IPS-18a (cell line): Measurements from ENCODE around the gene VENTX.

ENCODE experiments used
- H3K27ac ChIP-seq: one replicate; pipeline ENCODE4 v1.5.1; 2013; ENCODE audit warnings: low read length
- H3K27me3 ChIP-seq: one replicate; pipeline ENCODE4 v1.6.1; 2013; ENCODE audit warnings: mild to moderate bottlenecking, low read length; ENCODE audit not compliant: control insufficient read depth, insufficient read depth
- H3K36me3 ChIP-seq: one replicate; pipeline ENCODE4 v1.6.1; 2013; ENCODE audit warnings: low read depth, low read length; ENCODE audit not compliant: control insufficient read depth
- H3K4me1 ChIP-seq: one replicate; pipeline ENCODE4 v1.6.1; 2013; ENCODE audit warnings: low read depth, low read length; ENCODE audit not compliant: control insufficient read depth
- H3K4me3 ChIP-seq: one replicate; pipeline ENCODE4 v1.5.1; 2013; ENCODE audit warnings: low read length
- H3K9ac ChIP-seq: one replicate; pipeline ENCODE4 v1.6.1; 2013; ENCODE audit warnings: mild to moderate bottlenecking, low read length, moderate library complexity
- H3K9me3 ChIP-seq: one replicate; pipeline ENCODE4 v1.6.1; 2013; ENCODE audit warnings: low read depth, low read length; ENCODE audit not compliant: control insufficient read depth

The VENTX gene

GRCh38 chr10:133266056-133266795 lies 28.6 kb downstream of the VENTX start:
- H3K9me3 ChIP-seq, result no peaks in the 10 kb centered on the region
- H3K36me3 ChIP-seq, result no peaks in the 10 kb centered on the region
- H3K9ac ChIP-seq, result no peak overlapping the region
- H3K27me3 ChIP-seq, result peaks cover 14% of the 10 kb centered on the region
- H3K27ac ChIP-seq, result no peak overlapping the region
- peaks cover 2% of the 10 kb centered on the region for H3K4me1 ChIP-seq
- no peak overlapping the region for H3K4me3 ChIP-seq

GRCh38 chr10:133267293-133267692 lies 29.6 kb downstream of the VENTX start:
- Histone ChIP-seq H3K27me3 (peaks cover 11% of the 10 kb centered on the region), H3K9ac (no peak overlapping the region), H3K36me3 (no peaks in the 10 kb centered on the region), H3K4me1 (peaks cover 1% of the 10 kb centered on the region), H3K9me3 (no peaks in the 10 kb centered on the region), H3K4me3 (no peak overlapping the region), H3K27ac (no peak overlapping the region)

DNA sequence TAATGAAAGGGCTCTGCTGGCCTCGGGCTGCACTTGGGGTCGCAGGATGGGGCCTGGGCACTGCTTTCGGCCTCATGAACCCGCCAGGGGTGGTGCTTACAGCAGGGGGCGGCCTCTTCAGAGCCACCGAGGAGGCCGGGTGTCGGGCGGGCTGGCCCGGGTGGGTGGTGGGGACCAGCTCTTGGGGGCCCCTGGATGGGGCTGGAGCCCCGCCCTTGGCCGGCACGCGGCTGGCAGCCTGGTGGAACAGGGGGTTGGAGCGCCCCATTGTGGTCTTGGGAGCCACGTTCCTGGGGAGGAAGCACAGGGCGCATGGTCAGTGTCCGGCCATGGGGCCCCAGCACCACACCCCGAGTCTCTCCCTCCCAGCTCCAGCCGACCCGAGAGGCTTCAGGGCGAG lies 30.2 kb downstream of the VENTX start:
- no peaks in the 10 kb centered on the region for H3K4me1 ChIP-seq
- no peak overlapping the region for H3K9ac ChIP-seq
- H3K9me3 ChIP-seq, result no peaks in the 10 kb centered on the region
- no peak overlapping the region for H3K27ac ChIP-seq
- no peak overlapping the region for H3K4me3 ChIP-seq
- peaks cover 6% of the 10 kb centered on the region for H3K27me3 ChIP-seq
- no peaks in the 10 kb centered on the region for H3K36me3 ChIP-seq

DNA sequence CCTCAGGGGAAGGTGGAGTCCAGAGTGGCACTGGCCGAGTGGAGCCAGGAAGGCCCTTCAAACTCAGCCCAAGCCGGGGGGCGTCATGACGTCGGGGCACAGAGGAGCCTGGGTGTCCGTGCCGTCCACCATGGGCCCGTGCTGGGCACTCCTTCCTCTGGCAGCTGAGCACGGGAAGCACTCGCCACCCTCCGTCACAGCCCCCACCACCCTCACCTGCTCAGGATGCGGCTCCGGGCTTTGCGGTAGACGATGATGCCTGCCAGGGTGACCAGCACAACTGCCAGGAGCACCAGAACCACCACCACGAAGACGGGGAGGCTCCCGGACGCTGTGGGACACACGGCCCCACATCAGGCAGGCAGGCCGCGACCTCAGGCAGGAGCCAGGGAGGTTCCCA lies 30.9 kb downstream of the VENTX start:
- Histone ChIP-seq H3K27ac (no peak overlapping the region), H3K36me3 (no peaks in the 10 kb centered on the region), H3K9me3 (no peaks in the 10 kb centered on the region), H3K9ac (no peak overlapping the region), H3K27me3 (no peaks in the 10 kb centered on the region), H3K4me3 (no peak overlapping the region), H3K4me1 (no peaks in the 10 kb centered on the region)

GRCh38 chr10:133269367-133269766 lies 31.7 kb downstream of the VENTX start:
- Histone ChIP-seq H3K27ac (no peak overlapping the region), H3K27me3 (no peaks in the 10 kb centered on the region), H3K9me3 (no peaks in the 10 kb centered on the region), H3K4me1 (no peaks in the 10 kb centered on the region), H3K4me3 (no peak overlapping the region), H3K36me3 (no peaks in the 10 kb centered on the region), H3K9ac (no peak overlapping the region)

DNA sequence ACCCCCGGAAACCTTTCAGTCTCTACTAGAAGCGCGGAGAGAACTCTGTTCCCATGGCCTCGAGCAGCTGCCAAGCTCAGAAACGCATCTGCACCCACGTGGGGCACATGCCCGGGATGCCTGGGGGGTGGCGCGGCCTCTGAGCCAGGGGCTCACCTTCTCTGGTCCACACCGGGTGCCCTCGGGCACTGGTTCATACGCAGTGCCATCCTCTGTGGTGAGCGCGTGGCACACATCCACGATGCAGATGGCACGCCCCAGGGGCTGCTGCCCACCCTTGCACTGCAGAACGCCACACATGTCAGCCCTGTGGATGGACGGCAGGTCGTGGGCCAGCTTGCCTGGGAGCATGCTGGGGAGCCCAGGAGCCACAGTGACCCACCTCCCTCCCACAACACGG lies 32.5 kb downstream of the VENTX start:
- Histone ChIP-seq H3K9me3 (no peaks in the 10 kb centered on the region), H3K4me1 (no peaks in the 10 kb centered on the region), H3K27me3 (peaks cover under 1% of the 10 kb centered on the region), H3K27ac (no peak overlapping the region), H3K4me3 (no peak overlapping the region), H3K9ac (no peak overlapping the region), H3K36me3 (no peaks in the 10 kb centered on the region)

DNA sequence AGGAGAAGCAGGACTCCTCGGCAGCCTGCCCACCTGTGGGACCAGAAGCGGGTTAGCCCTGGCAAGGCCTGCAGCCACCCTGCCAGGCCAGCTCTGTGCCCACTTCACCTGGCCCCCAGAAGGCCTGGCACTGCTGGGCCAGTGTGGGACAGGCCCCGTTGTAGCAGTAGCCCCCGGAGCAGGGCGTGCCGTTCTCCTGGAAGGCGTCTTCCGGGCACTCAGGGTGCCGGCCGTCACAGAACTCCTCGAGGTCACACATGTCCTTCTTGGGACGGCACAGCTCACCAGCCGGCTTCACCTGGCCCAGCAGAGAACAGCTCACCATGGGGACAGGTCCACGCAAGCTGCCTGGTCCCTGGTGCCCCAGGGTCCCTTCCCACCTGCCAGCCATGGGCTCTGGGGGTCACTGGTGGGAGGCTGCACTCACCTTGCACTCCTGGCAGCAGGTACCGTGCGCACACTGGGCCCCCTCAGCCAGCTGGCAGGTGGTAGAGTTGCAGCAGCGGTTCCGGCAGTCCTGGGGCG lies 33.2 kb downstream of the VENTX start:
- Histone ChIP-seq H3K9me3 (no peaks in the 10 kb centered on the region), H3K4me1 (no peaks in the 10 kb centered on the region), H3K36me3 (no peaks in the 10 kb centered on the region), H3K4me3 (no peak overlapping the region), H3K27me3 (peaks cover 7% of the 10 kb centered on the region), H3K27ac (no peak overlapping the region), H3K9ac (no peak overlapping the region)

- Histone ChIP-seq H3K27me3 (peaks cover 14% of the 10 kb centered on the region), H3K27ac (no peak overlapping the region), H3K4me1 (no peaks in the 10 kb centered on the region), H3K36me3 (no peaks in the 10 kb centered on the region), H3K4me3 (no peak overlapping the region), H3K9ac (no peak overlapping the region), H3K9me3 (no peaks in the 10 kb centered on the region)
Measured at GRCh38 chr10:133271521-133272300, 34.1 kb downstream of the VENTX start.

- no peak overlapping the region for H3K27ac ChIP-seq
- no peaks in the 10 kb centered on the region for H3K36me3 ChIP-seq
- no peaks in the 10 kb centered on the region for H3K4me1 ChIP-seq
- H3K9ac ChIP-seq, result no peak overlapping the region
- no peaks in the 10 kb centered on the region for H3K9me3 ChIP-seq
- H3K27me3 ChIP-seq, result peaks cover 14% of the 10 kb centered on the region
- H3K4me3 ChIP-seq, result no peak overlapping the region
Measured at GRCh38 chr10:133272301-133272963, 34.8 kb downstream of the VENTX start.

DNA sequence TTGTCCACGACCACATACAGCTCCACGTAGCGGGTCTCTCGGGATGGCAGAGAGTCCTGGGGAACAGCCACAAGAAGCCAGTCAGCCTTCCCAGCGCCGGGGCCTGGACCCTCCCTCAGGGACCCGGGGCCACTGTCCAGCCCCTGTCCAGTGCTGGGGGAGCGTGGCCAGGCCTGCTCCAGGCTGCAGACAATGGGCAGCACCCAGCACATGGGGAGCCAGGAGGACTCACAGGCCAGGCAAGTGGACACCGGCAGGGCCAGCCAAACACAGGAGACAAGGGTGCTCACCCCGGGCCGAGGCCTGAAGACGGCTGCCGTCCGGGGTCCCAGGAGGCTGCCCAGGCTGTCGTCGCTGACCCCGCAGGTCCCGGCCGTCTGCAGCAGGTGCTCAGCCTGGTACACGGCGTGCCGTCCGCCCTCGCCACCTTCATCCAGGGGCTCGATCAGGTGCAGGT lies 35.3 kb downstream of the VENTX start:
- Histone ChIP-seq H3K9me3 (no peaks in the 10 kb centered on the region), H3K27me3 (peaks cover 14% of the 10 kb centered on the region), H3K9ac (no peak overlapping the region), H3K36me3 (no peaks in the 10 kb centered on the region), H3K4me3 (no peak overlapping the region), H3K27ac (no peak overlapping the region), H3K4me1 (no peaks in the 10 kb centered on the region)

DNA sequence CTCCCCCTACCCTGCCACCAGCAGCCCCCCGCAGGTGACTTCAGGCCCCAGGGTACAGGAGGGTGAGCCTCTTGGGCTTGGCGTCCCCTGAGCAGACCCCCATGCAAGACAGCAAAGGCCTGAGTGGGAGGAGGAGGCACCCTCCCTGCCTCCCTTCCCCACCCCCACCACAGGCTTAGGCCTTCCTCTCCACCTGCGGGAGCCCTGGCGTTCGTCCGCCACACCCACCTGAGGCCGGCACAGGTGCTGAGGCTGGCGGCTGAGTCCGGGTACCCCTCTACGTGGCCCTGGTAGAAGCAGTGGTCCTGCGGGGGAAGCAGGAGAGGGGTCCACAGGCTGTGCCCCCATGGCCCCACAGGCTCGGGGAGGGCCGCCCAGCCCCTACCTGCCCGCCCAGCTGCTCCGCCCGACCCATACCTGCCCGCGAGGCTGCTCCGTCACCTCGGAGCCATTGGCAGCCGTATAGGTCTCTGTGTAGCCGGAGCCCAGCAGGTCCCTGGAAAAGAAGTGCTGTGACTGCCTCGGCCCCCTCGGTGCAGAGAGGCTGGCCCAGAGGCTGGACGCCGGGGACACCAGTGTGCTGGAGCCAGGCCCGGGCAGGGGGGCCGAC lies 36.0 kb downstream of the VENTX start:
- Histone ChIP-seq H3K27ac (no peak overlapping the region), H3K9ac (no peak overlapping the region), H3K9me3 (no peaks in the 10 kb centered on the region), H3K4me1 (no peaks in the 10 kb centered on the region), H3K36me3 (no peaks in the 10 kb centered on the region), H3K27me3 (peaks cover 14% of the 10 kb centered on the region), H3K4me3 (no peak overlapping the region)
